Brain microvascular endothelial cell (primary cell): ENCODE data around the gene IL19.

Experiments used
- DNase-seq: peaks from one replicate; pipeline ENCODE4 v3.0.0-alpha.2; 2020
- H3K27ac ChIP-seq: fragments of 250-450 bp; sonication (Bioruptor Pico); 2 replicates; pipeline ENCODE4 v1.5.1; 2020; ENCODE audit warnings: mild to moderate bottlenecking, moderate library complexity
- H3K27me3 ChIP-seq: fragments of 250-450 bp; sonication (Bioruptor Pico); replicated peaks from 2 replicates; pipeline ENCODE4 v1.5.1; 2020; ENCODE audit warnings: mild to moderate bottlenecking
- H3K36me3 ChIP-seq: fragments of 250-450 bp; sonication (Bioruptor Pico); replicated peaks from 2 replicates; pipeline ENCODE4 v1.5.1; 2020; ENCODE audit warnings: mild to moderate bottlenecking
- H3K4me3 ChIP-seq: 2 replicates; pipeline ENCODE4 v1.5.1; 2011; ENCODE audit warnings: low read depth, mild to moderate bottlenecking, control low read depth, low read length, moderate library complexity
- CTCF ChIP-seq: IDR thresholded peaks from 2 replicates; pipeline ENCODE4 v1.5.1; 2011; ENCODE audit warnings: low read depth, mild to moderate bottlenecking, moderate library complexity, low read length, control low read depth, inconsistent platforms; ENCODE audit errors: missing control alignments
- in situ Hi-C: cut with HindIII; loops from 2 replicates; pipeline ENCODE4 v1.10.0; 2017; ENCODE audit warnings: low sequenced_read_pairs, low pct_ligation_motif_present

Gene IL19

GRCh38 chr1:206805357-206805756 is 34.8 kb downstream of the IL19 start:
- no peak for TF ChIP-seq CTCF
- DNase-seq, result no peak
- Histone ChIP-seq H3K36me3 (no peaks in the 10 kb centered on the region), H3K27ac (no peak overlapping the region), H3K4me3 (no peak overlapping the region), H3K27me3 (peaks cover 24% of the 10 kb centered on the region)
- in situ Hi-C loops, result no loop called here

GRCh38 chr1:206808615-206809014 is 38.0 kb downstream of the IL19 start:
- Histone ChIP-seq H3K27me3 (peaks cover 22% of the 10 kb centered on the region), H3K27ac (no peak overlapping the region), H3K36me3 (no peaks in the 10 kb centered on the region), H3K4me3 (no peak overlapping the region)
- DNase-seq, result peak; percentile 13
- in situ Hi-C loops, result no loop called here
- peak; percentile 77 for TF ChIP-seq CTCF

GRCh38 chr1:206809504-206810084 is 39.0 kb downstream of the IL19 start:
- no peak overlapping the region for H3K27ac ChIP-seq
- in situ Hi-C loops, result no loop called here
- H3K27me3 ChIP-seq, result peaks cover 16% of the 10 kb centered on the region
- TF ChIP-seq CTCF, result peak; percentile 71
- no peaks in the 10 kb centered on the region for H3K36me3 ChIP-seq
- peak; percentile 33 for DNase-seq
- H3K4me3 ChIP-seq, result no peak overlapping the region

- H3K27ac ChIP-seq, result no peak overlapping the region
- no peaks in the 10 kb centered on the region for H3K27me3 ChIP-seq
- in situ Hi-C loops, result no loop called here
- DNase-seq, result no peak
- no peak overlapping the region for H3K4me3 ChIP-seq
- no peak for TF ChIP-seq CTCF
- no peaks in the 10 kb centered on the region for H3K36me3 ChIP-seq
Measured at GRCh38 chr1:206812471-206812870, 41.9 kb downstream of the IL19 start.

- Histone ChIP-seq H3K36me3 (no peaks in the 10 kb centered on the region), H3K4me3 (no peak overlapping the region), H3K27me3 (no peaks in the 10 kb centered on the region), H3K27ac (no peak overlapping the region)
- peak; percentile 29 for DNase-seq
- in situ Hi-C loops, result no loop called here
- no peak for TF ChIP-seq CTCF
Measured at GRCh38 chr1:206814716-206815341, 44.3 kb downstream of the IL19 start.
